DOHH2 (cell line): ENCODE data around the gene PHYHIPL.

ENCODE experiments used
- H3F3A ChIP-seq: fragments of 200-600 bp; sonication (generic), shearing (Covaris generic); 2 replicates; pipeline ENCODE4 v1.6.0; 2016; ENCODE audit warnings: antibody characterized with exemption, mild to moderate bottlenecking; ENCODE audit not compliant: control insufficient read depth, insufficient read depth
- H3K27ac ChIP-seq: fragments of 200-600 bp; sonication (generic); 2 replicates; pipeline ENCODE4 v1.5.1; 2014; ENCODE audit warnings: low read depth, mild to moderate bottlenecking, low read length, moderate library complexity
- H3K27me3 ChIP-seq: fragments of 200-600 bp; sonication (generic); 2 replicates; pipeline ENCODE4 v1.6.1; 2014; ENCODE audit warnings: mild to moderate bottlenecking, low read length, mixed read lengths; ENCODE audit not compliant: control insufficient read depth
- H3K36me3 ChIP-seq: fragments of 200-600 bp; sonication (generic); 2 replicates; pipeline ENCODE4 v1.6.1; 2014; ENCODE audit warnings: mild to moderate bottlenecking, low read length, moderate library complexity, mixed read lengths; ENCODE audit not compliant: control insufficient read depth
- H3K4me1 ChIP-seq: fragments of 200-600 bp; sonication (generic); 2 replicates; pipeline ENCODE4 v1.6.1; 2014; ENCODE audit warnings: mild to moderate bottlenecking, low read length, mixed read lengths; ENCODE audit not compliant: control insufficient read depth
- H3K4me2 ChIP-seq: fragments of 200-600 bp; sonication (generic); 2 replicates; pipeline ENCODE4 v1.6.0; 2014; ENCODE audit warnings: mild to moderate bottlenecking, low read length, moderate library complexity
- H3K4me3 ChIP-seq: fragments of 200-600 bp; sonication (generic); 2 replicates; pipeline ENCODE4 v1.5.1; 2014; ENCODE audit warnings: mild to moderate bottlenecking, low read length, mixed read lengths
- H3K79me2 ChIP-seq: fragments of 200-600 bp; sonication (generic); 2 replicates; pipeline ENCODE4 v1.6.1; 2014; ENCODE audit warnings: mild to moderate bottlenecking, low read length, mixed read lengths; ENCODE audit not compliant: control insufficient read depth
- H3K9me2 ChIP-seq: fragments of 200-600 bp; sonication (generic); replicated peaks from 2 replicates; pipeline ENCODE4 v1.6.1; 2014; ENCODE audit warnings: mild to moderate bottlenecking, low read length, mixed read lengths; ENCODE audit not compliant: control insufficient read depth
- H3K9me3 ChIP-seq: fragments of 200-600 bp; sonication (generic); 2 replicates; pipeline ENCODE4 v1.6.1; 2014; ENCODE audit warnings: antibody characterized with exemption, low read length, mixed read lengths; ENCODE audit not compliant: control insufficient read depth, insufficient read depth
- H4K20me1 ChIP-seq: fragments of 200-600 bp; sonication (generic); 2 replicates; pipeline ENCODE4 v1.6.0; 2014; ENCODE audit warnings: low read depth, mild to moderate bottlenecking, antibody characterized with exemption, low read length, moderate library complexity; ENCODE audit not compliant: control insufficient read depth, insufficient read depth
- EZH2phosphoT487 ChIP-seq: fragments of 200-600 bp; sonication (generic); IDR thresholded peaks from 2 replicates; pipeline ENCODE4 v1.6.1; 2017; ENCODE audit warnings: borderline replicate concordance, mild to moderate bottlenecking, antibody characterized with exemption, low read length, moderate library complexity, mixed read lengths
- TF ChIP-seq, protein P1 (sequence below): fragments of 200-600 bp; sonication (generic); IDR thresholded peaks from one replicate; pipeline ENCODE4 v1.5.1; 2014; ENCODE audit warnings: antibody characterized with exemption, mild to moderate bottlenecking, low read depth, low read length; ENCODE audit not compliant: poor library complexity, severe bottlenecking

PHYHIPL gene

DNA sequence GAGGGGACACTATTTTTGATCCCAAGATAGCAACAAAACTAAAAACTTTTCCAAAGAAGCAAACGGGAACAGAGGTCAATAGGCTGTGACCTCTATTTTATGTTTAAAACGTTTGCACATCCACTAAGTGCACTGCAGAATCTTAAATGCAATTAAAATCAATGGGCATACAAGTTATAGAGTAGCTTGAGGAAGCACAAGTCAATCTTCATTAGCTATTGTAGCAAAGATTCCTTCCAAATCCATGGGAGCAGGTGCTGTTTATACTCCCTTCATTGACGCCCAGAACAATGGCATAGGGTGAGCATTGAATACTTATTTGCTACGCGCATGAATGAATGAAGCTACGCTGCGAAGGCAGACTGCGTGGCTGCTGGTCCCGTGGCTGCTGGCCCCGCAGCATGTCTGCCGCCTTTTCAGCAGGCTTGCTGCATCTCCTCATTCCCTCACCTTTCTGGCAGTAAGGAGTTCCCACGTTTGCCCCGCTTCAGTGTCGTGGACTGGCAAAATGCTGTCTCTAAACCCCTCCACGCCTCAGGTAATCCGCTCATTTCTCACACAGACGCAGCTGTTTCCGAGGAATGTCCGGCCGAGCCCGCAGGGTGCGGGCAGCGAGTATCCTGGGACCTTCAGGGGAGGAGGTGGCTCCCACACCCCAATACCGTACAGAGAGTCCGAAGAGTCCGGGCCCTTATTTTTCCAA is 754 bp upstream of the PHYHIPL start:
- TF ChIP-seq, protein P1, sequence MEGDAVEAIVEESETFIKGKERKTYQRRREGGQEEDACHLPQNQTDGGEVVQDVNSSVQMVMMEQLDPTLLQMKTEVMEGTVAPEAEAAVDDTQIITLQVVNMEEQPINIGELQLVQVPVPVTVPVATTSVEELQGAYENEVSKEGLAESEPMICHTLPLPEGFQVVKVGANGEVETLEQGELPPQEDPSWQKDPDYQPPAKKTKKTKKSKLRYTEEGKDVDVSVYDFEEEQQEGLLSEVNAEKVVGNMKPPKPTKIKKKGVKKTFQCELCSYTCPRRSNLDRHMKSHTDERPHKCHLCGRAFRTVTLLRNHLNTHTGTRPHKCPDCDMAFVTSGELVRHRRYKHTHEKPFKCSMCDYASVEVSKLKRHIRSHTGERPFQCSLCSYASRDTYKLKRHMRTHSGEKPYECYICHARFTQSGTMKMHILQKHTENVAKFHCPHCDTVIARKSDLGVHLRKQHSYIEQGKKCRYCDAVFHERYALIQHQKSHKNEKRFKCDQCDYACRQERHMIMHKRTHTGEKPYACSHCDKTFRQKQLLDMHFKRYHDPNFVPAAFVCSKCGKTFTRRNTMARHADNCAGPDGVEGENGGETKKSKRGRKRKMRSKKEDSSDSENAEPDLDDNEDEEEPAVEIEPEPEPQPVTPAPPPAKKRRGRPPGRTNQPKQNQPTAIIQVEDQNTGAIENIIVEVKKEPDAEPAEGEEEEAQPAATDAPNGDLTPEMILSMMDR: no peak
- TF ChIP-seq EZH2phosphoT487: no peak
- no peaks in the 10 kb centered on the region for H4K20me1 ChIP-seq
- H3K4me3 ChIP-seq: no peak overlapping the region
- H3K36me3 ChIP-seq: no peaks in the 10 kb centered on the region
- no peaks in the 10 kb centered on the region for H3K79me2 ChIP-seq
- H3K4me1 ChIP-seq: no peaks in the 10 kb centered on the region
- no peaks in the 10 kb centered on the region for H3K27me3 ChIP-seq
- H3F3A ChIP-seq: no peaks in the 10 kb centered on the region
- no peak overlapping the region for H3K27ac ChIP-seq
- H3K9me3 ChIP-seq: peaks cover 7% of the 10 kb centered on the region; the same call in 1 of the 2 replicates
- H3K4me2 ChIP-seq: no peak overlapping the region
- H3K9me2 ChIP-seq: no peaks in the 10 kb centered on the region

DNA sequence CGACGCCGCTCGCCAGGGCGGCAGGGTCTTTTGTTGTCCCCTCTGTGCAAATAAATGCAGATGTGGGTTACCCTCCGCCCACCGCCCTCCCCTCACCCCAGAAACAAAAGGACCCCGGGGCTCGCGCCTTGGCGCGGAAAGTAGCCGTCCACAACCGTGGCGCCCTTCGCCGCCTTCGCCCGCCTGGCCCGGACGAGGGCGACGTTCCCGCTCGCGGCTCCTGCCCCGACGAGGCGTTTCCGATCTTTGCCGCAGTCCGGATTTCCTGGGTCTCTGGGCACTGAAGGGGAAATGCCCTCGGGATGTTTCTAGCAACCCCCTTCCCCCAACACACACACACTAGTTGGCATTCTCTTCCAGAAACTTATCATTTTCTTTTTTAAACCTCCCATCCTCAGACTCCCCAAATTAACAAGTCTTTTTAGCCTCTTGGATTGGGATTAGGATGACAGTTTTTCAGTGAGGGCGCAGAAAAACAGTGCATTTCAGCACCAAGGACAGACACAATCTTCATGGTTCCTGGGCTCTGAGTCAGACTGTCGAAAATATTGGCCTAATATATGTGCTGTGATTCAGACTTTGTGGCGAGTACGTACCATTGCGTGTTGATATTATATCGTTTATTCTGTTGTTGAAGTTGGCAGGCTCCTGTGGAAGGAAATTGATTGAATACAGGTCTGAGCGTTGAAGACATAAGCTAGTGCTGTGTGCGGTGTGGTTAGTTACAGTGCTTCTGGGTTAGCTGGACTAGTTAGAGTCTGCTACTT is 771 bp downstream of the PHYHIPL start:
- H4K20me1 ChIP-seq: no peaks in the 10 kb centered on the region
- H3K9me2 ChIP-seq: no peaks in the 10 kb centered on the region
- H3K4me2 ChIP-seq: no peak overlapping the region
- no peak overlapping the region for H3K4me3 ChIP-seq
- no peak for TF ChIP-seq EZH2phosphoT487
- TF ChIP-seq, protein P1: no peak
- peaks cover 7% of the 10 kb centered on the region; the same call in 1 of the 2 replicates for H3K9me3 ChIP-seq
- no peaks in the 10 kb centered on the region for H3K79me2 ChIP-seq
- H3K27ac ChIP-seq: no peak overlapping the region
- no peaks in the 10 kb centered on the region for H3K27me3 ChIP-seq
- H3K36me3 ChIP-seq: no peaks in the 10 kb centered on the region
- no peaks in the 10 kb centered on the region for H3K4me1 ChIP-seq
- no peaks in the 10 kb centered on the region for H3F3A ChIP-seq

DNA sequence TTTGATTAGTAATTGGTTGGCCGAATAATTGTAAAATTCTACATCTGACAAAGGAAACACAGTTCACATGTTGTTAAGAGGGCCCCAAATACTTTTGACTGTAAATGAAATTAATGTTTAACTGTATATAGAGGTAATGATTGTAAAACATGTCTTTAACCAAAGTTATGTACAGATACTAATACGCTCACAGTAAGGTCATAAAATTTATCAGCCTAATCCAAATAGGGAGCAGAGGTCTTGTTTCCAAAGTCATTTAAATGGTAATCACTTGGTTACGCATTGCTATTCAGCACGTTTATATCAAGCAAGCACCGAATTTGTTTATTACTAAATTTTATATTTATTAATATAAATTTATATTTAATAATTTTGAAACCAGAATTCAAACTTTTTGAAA is 1.4 kb downstream of the PHYHIPL start:
- Histone ChIP-seq H3K4me2 (no peak overlapping the region), H3K4me3 (no peak overlapping the region), H3K36me3 (no peaks in the 10 kb centered on the region), H3F3A (no peaks in the 10 kb centered on the region), H3K9me2 (no peaks in the 10 kb centered on the region), H3K9me3 (peaks cover 7% of the 10 kb centered on the region; the same call in 1 of the 2 replicates), H4K20me1 (no peaks in the 10 kb centered on the region), H3K4me1 (no peaks in the 10 kb centered on the region), H3K79me2 (no peaks in the 10 kb centered on the region), H3K27me3 (no peaks in the 10 kb centered on the region), H3K27ac (no peak overlapping the region)
- no peak for TF ChIP-seq EZH2phosphoT487
- TF ChIP-seq, protein P1: no peak
